ENCODE measurements around the gene SYN1. TPM values are rescaled to one million over a fixed set of nuclear protein-coding genes. Genes with fewer than 3 reads are reported as not detected.

SYN1 gene
- total and polyA plus RNA-seq, 4 donors = 0.09 to 2.5 (median 0.60) TPM

- Histone ChIP-seq H3K27me3 (ENCODE audit: control insufficient read depth in 4 of 4, insufficient read depth in 4 of 4, low read length in 3 of 4) (no peaks in the 10 kb centered on the region), H3K4me3 (ENCODE audit: low read depth in 1 of 3, low read length in 3 of 3) (no peak overlapping the region), H3K4me1 (ENCODE audit: control insufficient read depth in 4 of 4, insufficient read depth in 4 of 4, low read length in 3 of 4) (peaks cover 3 to 31% (median 11%) of the 10 kb centered on the region in 4 donors), H3K9me3 (ENCODE audit: control insufficient read depth in 4 of 4, low read length in 3 of 4) (peaks cover 0 to 6% (median 1%) of the 10 kb centered on the region in 4 donors), H3K27ac (ENCODE audit: low read depth in 1 of 2, low read length in 2 of 2) (peak overlapping the region in 1 of 2 donors; percentile 37), H3K9ac (ENCODE audit: low read depth in 1 of 2, low read length in 2 of 2) (no peak overlapping the region), H3K36me3 (ENCODE audit: control insufficient read depth in 4 of 4, insufficient read depth in 3 of 4, low read depth in 1 of 4, low read length in 3 of 4) (peaks cover 2 to 27% (median 17%) of the 10 kb centered on the region in 4 donors)
- peak; percentile 68 to 76 for TF ChIP-seq RAD21 (IDR thresholded peaks at IDR 0.05)
- TF ChIP-seq, protein P1, sequence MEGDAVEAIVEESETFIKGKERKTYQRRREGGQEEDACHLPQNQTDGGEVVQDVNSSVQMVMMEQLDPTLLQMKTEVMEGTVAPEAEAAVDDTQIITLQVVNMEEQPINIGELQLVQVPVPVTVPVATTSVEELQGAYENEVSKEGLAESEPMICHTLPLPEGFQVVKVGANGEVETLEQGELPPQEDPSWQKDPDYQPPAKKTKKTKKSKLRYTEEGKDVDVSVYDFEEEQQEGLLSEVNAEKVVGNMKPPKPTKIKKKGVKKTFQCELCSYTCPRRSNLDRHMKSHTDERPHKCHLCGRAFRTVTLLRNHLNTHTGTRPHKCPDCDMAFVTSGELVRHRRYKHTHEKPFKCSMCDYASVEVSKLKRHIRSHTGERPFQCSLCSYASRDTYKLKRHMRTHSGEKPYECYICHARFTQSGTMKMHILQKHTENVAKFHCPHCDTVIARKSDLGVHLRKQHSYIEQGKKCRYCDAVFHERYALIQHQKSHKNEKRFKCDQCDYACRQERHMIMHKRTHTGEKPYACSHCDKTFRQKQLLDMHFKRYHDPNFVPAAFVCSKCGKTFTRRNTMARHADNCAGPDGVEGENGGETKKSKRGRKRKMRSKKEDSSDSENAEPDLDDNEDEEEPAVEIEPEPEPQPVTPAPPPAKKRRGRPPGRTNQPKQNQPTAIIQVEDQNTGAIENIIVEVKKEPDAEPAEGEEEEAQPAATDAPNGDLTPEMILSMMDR (IDR thresholded peaks at IDR 0.05; ENCODE audit: low read depth, low read length, missing input control) = peak; percentile 33
- TF ChIP-seq, protein P2, sequence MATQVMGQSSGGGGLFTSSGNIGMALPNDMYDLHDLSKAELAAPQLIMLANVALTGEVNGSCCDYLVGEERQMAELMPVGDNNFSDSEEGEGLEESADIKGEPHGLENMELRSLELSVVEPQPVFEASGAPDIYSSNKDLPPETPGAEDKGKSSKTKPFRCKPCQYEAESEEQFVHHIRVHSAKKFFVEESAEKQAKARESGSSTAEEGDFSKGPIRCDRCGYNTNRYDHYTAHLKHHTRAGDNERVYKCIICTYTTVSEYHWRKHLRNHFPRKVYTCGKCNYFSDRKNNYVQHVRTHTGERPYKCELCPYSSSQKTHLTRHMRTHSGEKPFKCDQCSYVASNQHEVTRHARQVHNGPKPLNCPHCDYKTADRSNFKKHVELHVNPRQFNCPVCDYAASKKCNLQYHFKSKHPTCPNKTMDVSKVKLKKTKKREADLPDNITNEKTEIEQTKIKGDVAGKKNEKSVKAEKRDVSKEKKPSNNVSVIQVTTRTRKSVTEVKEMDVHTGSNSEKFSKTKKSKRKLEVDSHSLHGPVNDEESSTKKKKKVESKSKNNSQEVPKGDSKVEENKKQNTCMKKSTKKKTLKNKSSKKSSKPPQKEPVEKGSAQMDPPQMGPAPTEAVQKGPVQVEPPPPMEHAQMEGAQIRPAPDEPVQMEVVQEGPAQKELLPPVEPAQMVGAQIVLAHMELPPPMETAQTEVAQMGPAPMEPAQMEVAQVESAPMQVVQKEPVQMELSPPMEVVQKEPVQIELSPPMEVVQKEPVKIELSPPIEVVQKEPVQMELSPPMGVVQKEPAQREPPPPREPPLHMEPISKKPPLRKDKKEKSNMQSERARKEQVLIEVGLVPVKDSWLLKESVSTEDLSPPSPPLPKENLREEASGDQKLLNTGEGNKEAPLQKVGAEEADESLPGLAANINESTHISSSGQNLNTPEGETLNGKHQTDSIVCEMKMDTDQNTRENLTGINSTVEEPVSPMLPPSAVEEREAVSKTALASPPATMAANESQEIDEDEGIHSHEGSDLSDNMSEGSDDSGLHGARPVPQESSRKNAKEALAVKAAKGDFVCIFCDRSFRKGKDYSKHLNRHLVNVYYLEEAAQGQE (IDR thresholded peaks at IDR 0.05) = no peak
- no peak for DNase-seq (ENCODE audit: low spot score)
- WGBS = 24% methylated on average over 2 of the region's 2 CpGs
Measured at GRCh38 chrX:47643926-47644325, 24.3 kb upstream of the SYN1 start.

GRCh38 chrX:47638816-47639215 is 19.2 kb upstream of the SYN1 start:
- no peaks in the 10 kb centered on the region for H3K27me3 ChIP-seq (ENCODE audit: control insufficient read depth in 4 of 4, insufficient read depth in 4 of 4, low read length in 3 of 4)
- H3K4me1 ChIP-seq (ENCODE audit: control insufficient read depth in 4 of 4, insufficient read depth in 4 of 4, low read length in 3 of 4) = peaks cover 0 to 5% (median 0%) of the 10 kb centered on the region in 4 donors
- 94% methylated on average over 14 of the region's 14 CpGs for WGBS
- H3K9ac ChIP-seq (ENCODE audit: low read depth in 1 of 2, low read length in 2 of 2) = no peak overlapping the region
- no peak for TF ChIP-seq SP1 (IDR thresholded peaks at IDR 0.05)
- TF ChIP-seq RAD21 (IDR thresholded peaks at IDR 0.05) = no peak
- TF ChIP-seq EGR1 (IDR thresholded peaks at IDR 0.05; ENCODE audit: low read depth in 2 of 2) = no peak
- TF ChIP-seq, protein P2 (IDR thresholded peaks at IDR 0.05) = no peak
- no peak for TF ChIP-seq RXRA (IDR thresholded peaks at IDR 0.05)
- TF ChIP-seq JUND (IDR thresholded peaks at IDR 0.05) = no peak
- no peak for TF ChIP-seq HNF4G (IDR thresholded peaks at IDR 0.05)
- TF ChIP-seq, protein P1 (IDR thresholded peaks at IDR 0.05; ENCODE audit: low read depth, low read length, missing input control) = no peak
- no peak for TF ChIP-seq FOXA2 (IDR thresholded peaks at IDR 0.05)
- TF ChIP-seq, protein P3, sequence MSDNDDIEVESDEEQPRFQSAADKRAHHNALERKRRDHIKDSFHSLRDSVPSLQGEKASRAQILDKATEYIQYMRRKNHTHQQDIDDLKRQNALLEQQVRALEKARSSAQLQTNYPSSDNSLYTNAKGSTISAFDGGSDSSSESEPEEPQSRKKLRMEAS (IDR thresholded peaks at IDR 0.05) = no peak
- no peak for TF ChIP-seq TAF1 (conservative IDR thresholded peaks at IDR 0.05)
- TF ChIP-seq NR2F2 (IDR thresholded peaks at IDR 0.05) = no peak
- TF ChIP-seq, protein P4, sequence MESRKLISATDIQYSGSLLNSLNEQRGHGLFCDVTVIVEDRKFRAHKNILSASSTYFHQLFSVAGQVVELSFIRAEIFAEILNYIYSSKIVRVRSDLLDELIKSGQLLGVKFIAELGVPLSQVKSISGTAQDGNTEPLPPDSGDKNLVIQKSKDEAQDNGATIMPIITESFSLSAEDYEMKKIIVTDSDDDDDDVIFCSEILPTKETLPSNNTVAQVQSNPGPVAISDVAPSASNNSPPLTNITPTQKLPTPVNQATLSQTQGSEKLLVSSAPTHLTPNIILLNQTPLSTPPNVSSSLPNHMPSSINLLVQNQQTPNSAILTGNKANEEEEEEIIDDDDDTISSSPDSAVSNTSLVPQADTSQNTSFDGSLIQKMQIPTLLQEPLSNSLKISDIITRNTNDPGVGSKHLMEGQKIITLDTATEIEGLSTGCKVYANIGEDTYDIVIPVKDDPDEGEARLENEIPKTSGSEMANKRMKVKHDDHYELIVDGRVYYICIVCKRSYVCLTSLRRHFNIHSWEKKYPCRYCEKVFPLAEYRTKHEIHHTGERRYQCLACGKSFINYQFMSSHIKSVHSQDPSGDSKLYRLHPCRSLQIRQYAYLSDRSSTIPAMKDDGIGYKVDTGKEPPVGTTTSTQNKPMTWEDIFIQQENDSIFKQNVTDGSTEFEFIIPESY (IDR thresholded peaks at IDR 0.05) = no peak
- no peak for TF ChIP-seq GABPA (IDR thresholded peaks at IDR 0.05 in 1 of 2, conservative IDR thresholded peaks at IDR 0.05 in 1 of 2)
- no peak for TF ChIP-seq FOXA1 (IDR thresholded peaks at IDR 0.05)
- TF ChIP-seq YY1 (IDR thresholded peaks at IDR 0.05) = no peak
- TF ChIP-seq HNF4A (conservative IDR thresholded peaks at IDR 0.05) = no peak
- TF ChIP-seq ATF3 (IDR thresholded peaks at IDR 0.05) = no peak
- H3K9me3 ChIP-seq (ENCODE audit: control insufficient read depth in 4 of 4, low read length in 3 of 4) = peaks cover 0 to 6% (median 1%) of the 10 kb centered on the region in 4 donors
- no peak overlapping the region for H3K27ac ChIP-seq (ENCODE audit: low read depth in 1 of 2, low read length in 2 of 2)
- H3K36me3 ChIP-seq (ENCODE audit: control insufficient read depth in 4 of 4, insufficient read depth in 3 of 4, low read depth in 1 of 4, low read length in 3 of 4) = peaks cover 11 to 48% (median 22%) of the 10 kb centered on the region in 4 donors
- no peak for DNase-seq (ENCODE audit: low spot score)
- H3K4me3 ChIP-seq (ENCODE audit: low read depth in 1 of 3, low read length in 3 of 3) = no peak overlapping the region
